ENCODE data around the gene GRK1.
"Not testable (repeated sequence)": the region's sequence is repeated elsewhere in the genome, so short reads cannot be mapped to it uniquely, and the experiment has no call there.

GRK1 gene

GRCh38 chr13:113666951-113667701 lies at the start of gene GRK1:
GRK1 (plus strand) TSS chr13:113667219; CDS start chr13:113667387, 168 bp downstream.
- no peak for DNase-seq

GRCh38 chr13:113617961-113618360 lies 49.1 kb upstream of the GRK1 start:
- DNase-seq = no peak

GRCh38 chr13:113618455-113618854 lies 48.6 kb upstream of the GRK1 start:
- no peak for DNase-seq

GRCh38 chr13:113620036-113620796 lies 46.8 kb upstream of the GRK1 start:
- DNase-seq = no peak

- no peak for DNase-seq
Observed at GRCh38 chr13:113621046-113621445, 46.0 kb upstream of the GRK1 start.

- not testable (repeated sequence) for DNase-seq
Observed at GRCh38 chr13:113621498-113621897, 45.5 kb upstream of the GRK1 start.

GRCh38 chr13:113621986-113622550 lies 45.0 kb upstream of the GRK1 start:
- not testable (repeated sequence) for DNase-seq

- no peak for DNase-seq
Observed at GRCh38 chr13:113622791-113623490, 44.1 kb upstream of the GRK1 start.

- DNase-seq = no peak
Observed at GRCh38 chr13:113623491-113624234, 43.4 kb upstream of the GRK1 start.

GRCh38 chr13:113624235-113624587 lies 42.8 kb upstream of the GRK1 start:
- DNase-seq = no peak

- not testable (repeated sequence) for DNase-seq
Observed at GRCh38 chr13:113624640-113625304, 42.2 kb upstream of the GRK1 start.

GRCh38 chr13:113625965-113626721 lies 40.9 kb upstream of the GRK1 start:
- DNase-seq = no peak

- no peak for DNase-seq
Observed at GRCh38 chr13:113627136-113627535, 39.9 kb upstream of the GRK1 start.

GRCh38 chr13:113628291-113629270 lies 38.4 kb upstream of the GRK1 start:
- DNase-seq = no peak

GRCh38 chr13:113629866-113630265 lies 37.2 kb upstream of the GRK1 start:
- no peak for DNase-seq

- DNase-seq = no peak
Observed at GRCh38 chr13:113630296-113630695, 36.7 kb upstream of the GRK1 start.

- DNase-seq = no peak
Observed at GRCh38 chr13:113630804-113631203, 36.2 kb upstream of the GRK1 start.

- no peak for DNase-seq
Observed at GRCh38 chr13:113631341-113632095, 35.5 kb upstream of the GRK1 start.

All from NCI-H2227 treated with DMSO at 0.1 percent for 48 hours (cell line).